AG04450 (cell line): ENCODE measurements around the gene SNRPD3. TPM values are rescaled to one million over a fixed set of nuclear protein-coding genes. Genes with fewer than 3 reads are reported as not detected.

ENCODE experiments used
- CTCF ChIA-PET: fragments of 300-600, 350-600 bp; formaldehyde crosslinking; extraction: SDS; loops from one replicate; lab custom pipeline; 2022; ENCODE audit warnings: antibody characterized with exemption, inconsistent platforms; lab: Charles Lee
- POLR2A ChIA-PET: fragments of 350-600 bp; formaldehyde crosslinking; extraction: SDS; loops from one replicate; lab custom pipeline; 2021; ENCODE audit warnings: antibody characterized with exemption, inconsistent platforms; lab: Yijun Ruan, JAX
- DNase-seq: peaks from one replicate; pipeline ENCODE4 v3.0.0-alpha.2; 2011; ENCODE audit warnings: low read depth, low spot score
- H3K27ac ChIP-seq: one replicate; pipeline ENCODE4 v1.5.1; 2012; ENCODE audit warnings: low read depth, low read length, control low read depth
- H3K27me3 ChIP-seq: one replicate; pipeline ENCODE4 v1.6.0; 2012; ENCODE audit warnings: low read length; ENCODE audit not compliant: control insufficient read depth, insufficient read depth
- H3K4me3 ChIP-seq: 2 replicates; pipeline ENCODE4 v1.5.1; 2011; ENCODE audit warnings: mild to moderate bottlenecking, low read depth, low read length, control low read depth
- H3K9me3 ChIP-seq: 2 replicates; pipeline ENCODE4 v1.5.1; 2012; ENCODE audit warnings: low read length; ENCODE audit not compliant: control insufficient read depth, insufficient read depth
- CTCF ChIP-seq: IDR thresholded peaks from 2 replicates; pipeline ENCODE4 v1.5.1; 2011; ENCODE audit warnings: low read depth, low read length, control low read depth, inconsistent platforms
- polyA plus RNA-seq: library from polyadenylated mRNA; depleted of rRNA; stranded (reverse); fragments of >200 nt; gene quantifications from 2 replicates; pipeline ENCODE4 v1.2.3, GENCODE V29; 2011

SNRPD3 gene
- polyA plus RNA-seq, 1 experiment, result 187 TPM

GRCh38 chr22:24582056-24582814 lies 26.4 kb downstream of the SNRPD3 start:
- no peak for TF ChIP-seq CTCF
- Histone ChIP-seq H3K9me3 (no peaks in the 10 kb centered on the region), H3K4me3 (no peak overlapping the region), H3K27me3 (no peaks in the 10 kb centered on the region), H3K27ac (no peak overlapping the region)
- no peak for DNase-seq
- POLR2A ChIA-PET, result no interaction called here
- CTCF ChIA-PET, result no interaction called here

- Histone ChIP-seq H3K9me3 (no peaks in the 10 kb centered on the region), H3K27me3 (no peaks in the 10 kb centered on the region), H3K4me3 (no peak overlapping the region), H3K27ac (peak overlapping the region; percentile 52)
- DNase-seq, result no peak
- CTCF ChIA-PET, result interaction anchor here (1.1 kb wide), 1 partner anchor 52 kb away, joined by 3 read pairs; no protein-coding TSS in a partner anchor
- TF ChIP-seq CTCF, result no peak
- POLR2A ChIA-PET, result interaction anchor here (1.1 kb wide), 1 partner anchor 28 kb away, joined by 5 read pairs; the partner anchor contains the start of gene GUCD1
Observed at GRCh38 chr22:24583221-24584165, 27.7 kb downstream of the SNRPD3 start.

- no peak for TF ChIP-seq CTCF
- no peaks in the 10 kb centered on the region for H3K9me3 ChIP-seq
- ChIA-PET POLR2A (interaction anchor here (1.1 kb wide), 1 partner anchor 29 kb away, joined by 5 read pairs; the partner anchor contains the start of gene GUCD1), CTCF (interaction anchor here (1.1 kb wide), 1 partner anchor 51 kb away, joined by 3 read pairs; no protein-coding TSS in a partner anchor)
- no peaks in the 10 kb centered on the region for H3K27me3 ChIP-seq
- no peak overlapping the region for H3K4me3 ChIP-seq
- H3K27ac ChIP-seq, result peak overlapping the region; percentile 52
- no peak for DNase-seq
Observed at GRCh38 chr22:24584166-24584790, 28.5 kb downstream of the SNRPD3 start.

GRCh38 chr22:24584871-24585411 lies 29.1 kb downstream of the SNRPD3 start:
- Histone ChIP-seq H3K9me3 (no peaks in the 10 kb centered on the region), H3K27ac (no peak overlapping the region), H3K4me3 (no peak overlapping the region), H3K27me3 (no peaks in the 10 kb centered on the region)
- no peak for TF ChIP-seq CTCF
- no peak for DNase-seq
- POLR2A ChIA-PET, result no interaction called here
- CTCF ChIA-PET, result no interaction called here
